GM12878 (cell line): ENCODE results near the gene C1orf74. TPM values are rescaled to one million over a fixed set of nuclear protein-coding genes. Genes with fewer than 3 reads are reported as not detected.

Experiments used
- ATAC-seq: fragments of 200-7000 bp; cut with Tn5 transposase; 3 replicates; pipeline ENCODE4 v1.9.1; 2020; ENCODE audit warnings: mild to moderate bottlenecking, moderate library complexity
- BruUV-seq: library from RNA; stranded (reverse); fragments of 400-500 nt; replicated peaks from 2 replicates; lab custom pipeline; 2021; lab: Mats Ljungman, UMichigan
- CTCF ChIA-PET: fragments of 300-600 bp; sonication (Branson Sonifier 250); formaldehyde crosslinking; extraction: SDS; loops from one replicate; lab custom pipeline; 2021; ENCODE audit warnings: inconsistent platforms; lab: Yijun Ruan, JAX
- POLR2A ChIA-PET: fragments of 350-600 bp; formaldehyde crosslinking; extraction: SDS; loops from one replicate; lab custom pipeline; 2021; ENCODE audit warnings: inconsistent platforms; lab: Charles Lee
- RAD21 ChIA-PET: fragments of 300-600 bp; sonication (Branson Sonifier 250); formaldehyde crosslinking; loops from one replicate; lab custom pipeline; 2023; ENCODE audit warnings: antibody characterized with exemption; ENCODE audit not compliant: unreplicated experiment; lab: Charles Lee
- SMC1A ChIA-PET: fragments of 300-600 bp; sonication (Branson Sonifier 250); formaldehyde crosslinking; loops from one replicate; lab custom pipeline; 2023; ENCODE audit not compliant: unreplicated experiment, uncharacterized antibody; lab: Charles Lee
- DNase-seq: peaks from one replicate; pipeline ENCODE4 v3.0.0-alpha.2; 2011; ENCODE audit warnings: low read depth, low spot score
- FAIRE-seq: peaks from 3 replicates; lab custom pipeline; 2011; peaks lifted over from hg19 to GRCh38; lab: Jason Lieb, UNC
- H2AFZ ChIP-seq: 2 replicates; pipeline ENCODE4 v1.6.0; 2011; ENCODE audit warnings: low read depth, low read length, control low read depth; ENCODE audit not compliant: control insufficient read depth
- H3K27ac ChIP-seq: 2 replicates; pipeline ENCODE4 v1.5.1; 2011; ENCODE audit warnings: control low read depth; ENCODE audit not compliant: control insufficient read depth, insufficient read depth
- H3K27me3 ChIP-seq, 2 experiments: replicated peaks in 1 of 2; 2 replicates each; pipeline versions ENCODE4 v1.6.0 to v1.6.1; 2011; ENCODE audit warnings: low read length in 1 of 2; ENCODE audit not compliant: control insufficient read depth in 2 of 2, insufficient read depth in 2 of 2
- H3K36me3 ChIP-seq, 2 experiments: 2 replicates each; pipeline ENCODE4 v1.5.1; 2011; ENCODE audit warnings: low read length in 1 of 2; ENCODE audit not compliant: control insufficient read depth in 2 of 2, insufficient read depth in 2 of 2
- H3K4me1 ChIP-seq: 2 replicates; pipeline ENCODE4 v1.6.1; 2011; ENCODE audit warnings: mild to moderate bottlenecking, low read length, moderate library complexity, mixed read lengths; ENCODE audit not compliant: control insufficient read depth, insufficient read depth
- H3K4me2 ChIP-seq: 2 replicates; pipeline ENCODE4 v1.6.0; 2011; ENCODE audit warnings: control low read depth; ENCODE audit not compliant: control insufficient read depth, insufficient read depth
- H3K4me3 ChIP-seq: fragments of 200-600 bp; sonication (generic); 2 replicates; pipeline ENCODE4 v1.5.1; 2016
- H3K79me2 ChIP-seq: 2 replicates; pipeline ENCODE4 v1.6.0; 2011; ENCODE audit warnings: low read length; ENCODE audit not compliant: control insufficient read depth, insufficient read depth
- H3K9ac ChIP-seq: 2 replicates; pipeline ENCODE4 v1.8.0; 2011; ENCODE audit warnings: low read length, control low read depth, mixed read lengths; ENCODE audit not compliant: control insufficient read depth, insufficient read depth
- H3K9me3 ChIP-seq: replicated peaks from 3 replicates; pipeline ENCODE4 v1.5.1; 2011; ENCODE audit warnings: mild to moderate bottlenecking, low read length; ENCODE audit not compliant: control insufficient read depth, insufficient read depth
- H4K20me1 ChIP-seq: 2 replicates; pipeline ENCODE4 v1.6.0; 2011; ENCODE audit not compliant: control insufficient read depth, insufficient read depth
- ATF7 ChIP-seq: fragments of 450-650 bp; IDR thresholded peaks from 2 replicates; pipeline ENCODE4 v1.6.1; 2016; ENCODE audit warnings: low read depth, mild to moderate bottlenecking
- BACH1 ChIP-seq: fragments of 450-650 bp; IDR thresholded peaks from 2 replicates; pipeline ENCODE4 v1.6.1; 2017; ENCODE audit warnings: mild to moderate bottlenecking, borderline replicate concordance
- CBFB ChIP-seq: IDR thresholded peaks from 2 replicates; pipeline ENCODE4 v1.6.1; 2016; ENCODE audit warnings: antibody characterized with exemption, low read depth
- CHD2 ChIP-seq: IDR thresholded peaks from 2 replicates; pipeline ENCODE4 v1.6.1; 2011; ENCODE audit warnings: low read depth, low read length, improper control_type of control experiment, borderline replicate concordance
- CTCF ChIP-seq, 3 experiments: IDR thresholded peaks in 2 of 3; conservative IDR thresholded peaks in 1 of 3; 2 replicates each; pipeline ENCODE4 v1.5.1; 2011; ENCODE audit warnings: low read depth in 3 of 3, low read length in 3 of 3, mild to moderate bottlenecking in 3 of 3, control low read depth in 2 of 3, moderate library complexity in 2 of 3, inconsistent platforms in 1 of 3, mixed read lengths in 1 of 3; ENCODE audit not compliant: control insufficient read depth in 2 of 3, insufficient read depth in 1 of 3; ENCODE audit errors: extremely low read depth in 1 of 3
- JUNB ChIP-seq: IDR thresholded peaks from 2 replicates; pipeline ENCODE4 v1.6.1; 2016; ENCODE audit warnings: antibody characterized with exemption, mild to moderate bottlenecking
- MXI1 ChIP-seq: fragments of 150-350 bp; IDR thresholded peaks from 2 replicates; pipeline ENCODE4 v1.6.1; 2011; ENCODE audit warnings: low read depth, mild to moderate bottlenecking, inconsistent platforms, low read length, improper control_type of control experiment
- NBN ChIP-seq: fragments of 450-650 bp; IDR thresholded peaks from 2 replicates; pipeline ENCODE4 v1.6.1; 2016
- NR2F1 ChIP-seq: fragments of 450-650 bp; conservative IDR thresholded peaks from 2 replicates; pipeline ENCODE4 v1.6.1; 2017; ENCODE audit warnings: mild to moderate bottlenecking
- PAX5 ChIP-seq: IDR thresholded peaks from 2 replicates; pipeline ENCODE4 v1.6.1; 2011; ENCODE audit warnings: low read depth, low read length, borderline replicate concordance
- POU2F2 ChIP-seq: IDR thresholded peaks from 3 replicates; pipeline ENCODE4 v1.6.1; 2011; ENCODE audit warnings: low read depth, mild to moderate bottlenecking, low read length, borderline replicate concordance
- RUNX3 ChIP-seq: IDR thresholded peaks from 2 replicates; pipeline ENCODE4 v1.6.1; 2012; ENCODE audit warnings: low read length, inconsistent platforms
- SMAD1 ChIP-seq: fragments of 450-650 bp; IDR thresholded peaks from 2 replicates; pipeline ENCODE4 v1.6.1; 2018; ENCODE audit warnings: mild to moderate bottlenecking, low read depth; ENCODE audit not compliant: partially characterized antibody
- SMC3 ChIP-seq: IDR thresholded peaks from 2 replicates; pipeline ENCODE4 v1.6.1; 2011; ENCODE audit warnings: low read length, improper control_type of control experiment, borderline replicate concordance
- TCF3 ChIP-seq: IDR thresholded peaks from 2 replicates; pipeline ENCODE4 v1.6.1; 2012; ENCODE audit warnings: low read depth, mild to moderate bottlenecking, low read length, borderline replicate concordance; ENCODE audit not compliant: insufficient read depth
- TCF7 ChIP-seq: IDR thresholded peaks from 2 replicates; pipeline ENCODE4 v1.6.1; 2014; ENCODE audit warnings: antibody characterized with exemption, borderline replicate concordance
- YY1 ChIP-seq: IDR thresholded peaks from 2 replicates; pipeline ENCODE4 v1.6.1; 2011; ENCODE audit warnings: low read depth, mild to moderate bottlenecking, low read length
- WGBS: methylation state at CpG from one replicate; pipeline ENCODE4 v1.1.6; 2016; ENCODE audit warnings: low lambda C conversion rate; ENCODE audit not compliant: insufficient replicate concordance, insufficient coverage; ENCODE audit errors: missing lambda C conversion rate; 5-methylcytosine and 5-hydroxymethylcytosine counted together
- in situ Hi-C: fragments of 300-500 bp; cut with MboI; formaldehyde crosslinking; loops from 9 replicates; pipeline ENCODE4 v1.14.3; 2018; ENCODE audit warnings: mixed read lengths
- intact Hi-C: fragments of 100-400 bp; cut with micrococcal nuclease; formaldehyde crosslinking; loops from one replicate; pipeline ENCODE4 v1.14.2; 2022; ENCODE audit not compliant: unreplicated experiment
- polyA plus RNA-seq, 11 experiments: library from polyadenylated mRNA; depleted of rRNA in 4 of 11; unstranded in 6 of 11; stranded (reverse) in 5 of 11; fragments of >200 nt; fragmentation: Nextera tagmentation in 4 of 11; fragmentation: Illumina TruSeq in 1 of 11; extraction: Ambion mirVana in 4 of 11; extraction: Trizol in 1 of 11; gene quantifications; 1 replicate in 1 of 11; 2 replicates in 10 of 11; pipeline versions ENCODE4 v1.2.1 to v1.2.3, GENCODE V29; 2011 to 2016; ENCODE audit warnings: inconsistent platforms in 2 of 11, missing spikeins in 2 of 11, low read depth in 1 of 11
- total RNA-seq, 4 experiments: library from RNA; depleted of rRNA in 3 of 4; stranded (reverse); fragments of >200 nt in 3 of 4; fragmentation: Illumina TruSeq in 1 of 4; extraction: Trizol in 1 of 4; gene quantifications; 2 replicates each; pipeline versions ENCODE4 v1.2.1 to v1.2.3, GENCODE V29; 2013 to 2021
- TF ChIP-seq, protein P1 (sequence below): fragments of 450-650 bp; IDR thresholded peaks from 2 replicates; pipeline ENCODE4 v1.6.1; 2014; ENCODE audit warnings: mild to moderate bottlenecking
- TF ChIP-seq, protein P2 (sequence below): fragments of 450-650 bp; IDR thresholded peaks from 2 replicates; pipeline ENCODE4 v1.6.1; 2017; ENCODE audit warnings: mild to moderate bottlenecking, low read depth, inconsistent platforms; ENCODE audit not compliant: poor library complexity, severe bottlenecking

C1orf74 gene
- total and polyA plus RNA-seq, 10 of the 15 experiments (the other 5 are each of a cell fraction or from before 2014, with no cell fraction given): 3.1 to 5.5 (median 3.6) TPM

- ATAC-seq (peak; percentile 94), DNase-seq (peak; percentile 82), FAIRE-seq (peak; percentile 87)
- no peak overlapping the region for H3K27ac ChIP-seq
- BruUV-seq: no TSS peak
- no peaks in the 10 kb centered on the region for H3K27me3 ChIP-seq
- RAD21 ChIA-PET: interaction anchor here (0.6 to 12.6 kb wide), 19 partner anchors 8 to 180 kb away, joined by 3 to 188 read pairs (median 5); partner anchors contain the start of genes LAMB3 and TRAF3IP3
- peak overlapping the region; percentile 21; the same call in 1 of the 2 replicates for H3K4me3 ChIP-seq
- POLR2A ChIA-PET: interaction anchor here (1.4 to 1.5 kb wide), 2 partner anchors 74 to 98 kb away, joined by 3 to 5 read pairs; no protein-coding TSS in a partner anchor
- intact Hi-C loops: loop anchor here (1.0 to 10.0 kb wide), 7 partner anchors 54 to 178 kb away; partner anchors contain the start of genes LAMB3 and UTP25
- SMC1A ChIA-PET: interaction anchor here (0.7 to 13.9 kb wide), 23 partner anchors 11 to 178 kb away, joined by 3 to 282 read pairs (median 4); partner anchors contain the start of genes C1orf74, G0S2 and LAMB3
- no peaks in the 10 kb centered on the region for H3K9me3 ChIP-seq
- no peaks in the 10 kb centered on the region for H4K20me1 ChIP-seq
- WGBS: 47% methylated on average over 37 of the region's 37 CpGs
- no peaks in the 10 kb centered on the region for H3K36me3 ChIP-seq
- peak overlapping the region; percentile 39 for H3K4me2 ChIP-seq
- H3K79me2 ChIP-seq: no peaks in the 10 kb centered on the region
- in situ Hi-C loops: loop anchor here (5.0 kb wide), 1 partner anchor 170 kb away; no protein-coding TSS in a partner anchor
- no peak overlapping the region for H3K9ac ChIP-seq
- CTCF ChIA-PET: interaction anchor here (0.7 to 6.6 kb wide), 54 partner anchors 9 to 187 kb away, joined by 3 to 86 read pairs (median 6); partner anchors contain the start of genes C1orf74, G0S2, HSD11B1 and LAMB3
- H2AFZ ChIP-seq: peak overlapping the region; percentile 61
- H3K4me1 ChIP-seq: peaks cover 36% of the 10 kb centered on the region
- TF ChIP-seq CBFB (0 out of 2 replicates have a peak, but pooled peaks have one; percentile 19), ATF7 (peak; percentile 69), JUNB (peak; percentile 21; the same call in 1 of the 2 replicates), BACH1 (peak; percentile 46; the same call in 1 of the 2 replicates), SMAD1 (no peak), TCF3 (no peak), SMC3 (peak; percentile 65), CHD2 (peak; percentile 52; the same call in 1 of the 2 replicates), RUNX3 (peak; percentile 75), NR2F1 (peak; percentile 73), CTCF (IDR thresholded peaks at IDR 0.05 in 2 of 3, conservative IDR thresholded peaks at IDR 0.05 in 1 of 3; ENCODE audit: control insufficient read depth in 2 of 3, extremely low read depth in 1 of 3, insufficient read depth in 1 of 3, low read depth in 3 of 3, low read length in 3 of 3) (peak; percentile 59 to 96 (median 78); a peak in 5 of 6 replicates), MXI1 (peak; percentile 64), NBN (peak; percentile 88), TCF7 (no peak), PAX5 (peak; percentile 51; the same call in 1 of the 2 replicates), POU2F2 (0 out of 3 replicates have a peak, but pooled peaks have one; percentile 20), YY1 (peak; percentile 67)
- TF ChIP-seq, protein P1, sequence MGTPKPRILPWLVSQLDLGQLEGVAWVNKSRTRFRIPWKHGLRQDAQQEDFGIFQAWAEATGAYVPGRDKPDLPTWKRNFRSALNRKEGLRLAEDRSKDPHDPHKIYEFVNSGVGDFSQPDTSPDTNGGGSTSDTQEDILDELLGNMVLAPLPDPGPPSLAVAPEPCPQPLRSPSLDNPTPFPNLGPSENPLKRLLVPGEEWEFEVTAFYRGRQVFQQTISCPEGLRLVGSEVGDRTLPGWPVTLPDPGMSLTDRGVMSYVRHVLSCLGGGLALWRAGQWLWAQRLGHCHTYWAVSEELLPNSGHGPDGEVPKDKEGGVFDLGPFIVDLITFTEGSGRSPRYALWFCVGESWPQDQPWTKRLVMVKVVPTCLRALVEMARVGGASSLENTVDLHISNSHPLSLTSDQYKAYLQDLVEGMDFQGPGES: 0 out of 2 replicates have a peak, but pooled peaks have one; percentile 36
- TF ChIP-seq, protein P2, sequence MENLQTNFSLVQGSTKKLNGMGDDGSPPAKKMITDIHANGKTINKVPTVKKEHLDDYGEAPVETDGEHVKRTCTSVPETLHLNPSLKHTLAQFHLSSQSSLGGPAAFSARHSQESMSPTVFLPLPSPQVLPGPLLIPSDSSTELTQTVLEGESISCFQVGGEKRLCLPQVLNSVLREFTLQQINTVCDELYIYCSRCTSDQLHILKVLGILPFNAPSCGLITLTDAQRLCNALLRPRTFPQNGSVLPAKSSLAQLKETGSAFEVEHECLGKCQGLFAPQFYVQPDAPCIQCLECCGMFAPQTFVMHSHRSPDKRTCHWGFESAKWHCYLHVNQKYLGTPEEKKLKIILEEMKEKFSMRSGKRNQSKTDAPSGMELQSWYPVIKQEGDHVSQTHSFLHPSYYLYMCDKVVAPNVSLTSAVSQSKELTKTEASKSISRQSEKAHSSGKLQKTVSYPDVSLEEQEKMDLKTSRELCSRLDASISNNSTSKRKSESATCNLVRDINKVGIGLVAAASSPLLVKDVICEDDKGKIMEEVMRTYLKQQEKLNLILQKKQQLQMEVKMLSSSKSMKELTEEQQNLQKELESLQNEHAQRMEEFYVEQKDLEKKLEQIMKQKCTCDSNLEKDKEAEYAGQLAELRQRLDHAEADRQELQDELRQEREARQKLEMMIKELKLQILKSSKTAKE: peak; percentile 46
Measured at GRCh38 chr1:209747580-209748262, 36.6 kb downstream of the C1orf74 start.
